Mesendoderm (in vitro differentiated cells): Measurements from ENCODE around the gene WASF1.
A peak's percentile ranks its signal among the peaks of the same experiment; 100 is the strongest.

Experiments
- DNase-seq: peaks from one replicate; pipeline ENCODE4 v3.0.0; 2013
- H2AK5ac ChIP-seq: 2 replicates; pipeline ENCODE4 v1.6.1; 2013; ENCODE audit warnings: low read length, inconsistent platforms
- H2BK120ac ChIP-seq: 2 replicates; pipeline ENCODE4 v1.6.1; 2013; ENCODE audit warnings: low read depth, mild to moderate bottlenecking, low read length, moderate library complexity, mixed read lengths
- H2BK15ac ChIP-seq: replicated peaks from 2 replicates; pipeline ENCODE4 v1.6.1; 2013; ENCODE audit warnings: low read depth, mild to moderate bottlenecking, moderate library complexity
- H2BK5ac ChIP-seq: 2 replicates; pipeline ENCODE4 v1.6.1; 2013; ENCODE audit warnings: low read length, inconsistent platforms
- H3K18ac ChIP-seq: 2 replicates; pipeline ENCODE4 v1.6.1; 2013; ENCODE audit warnings: mild to moderate bottlenecking, low read length, mixed read lengths
- H3K23ac ChIP-seq: one replicate; pipeline ENCODE4 v1.6.1; 2013; ENCODE audit warnings: low read length
- H3K27ac ChIP-seq: 2 replicates; pipeline ENCODE4 v1.5.1; 2013; ENCODE audit warnings: low read depth, mild to moderate bottlenecking, inconsistent platforms, low read length, moderate library complexity
- H3K27me3 ChIP-seq: 2 replicates; pipeline ENCODE4 v1.6.1; 2013; ENCODE audit warnings: low read length, control low read depth, mild to moderate bottlenecking, inconsistent platforms; ENCODE audit not compliant: insufficient read depth, poor library complexity
- H3K36me3 ChIP-seq: 2 replicates; pipeline ENCODE4 v1.6.1; 2013; ENCODE audit warnings: low read length, inconsistent platforms; ENCODE audit not compliant: control insufficient read depth, insufficient read depth
- H3K4ac ChIP-seq: one replicate; pipeline ENCODE4 v1.6.1; 2013; ENCODE audit warnings: low read depth, mild to moderate bottlenecking, low read length, moderate library complexity
- H3K4me1 ChIP-seq: 2 replicates; pipeline ENCODE4 v1.6.1; 2013; ENCODE audit warnings: low read depth, low read length, inconsistent platforms; ENCODE audit not compliant: control insufficient read depth
- H3K4me2 ChIP-seq: 2 replicates; pipeline ENCODE4 v1.6.1; 2013; ENCODE audit warnings: low read length
- H3K4me3 ChIP-seq: 2 replicates; pipeline ENCODE4 v1.5.1; 2013; ENCODE audit warnings: mild to moderate bottlenecking, low read length
- H3K56ac ChIP-seq: one replicate; pipeline ENCODE4 v1.6.1; 2013; ENCODE audit warnings: low read length
- H3K79me1 ChIP-seq: 2 replicates; pipeline ENCODE4 v1.6.1; 2013; ENCODE audit warnings: low read length, inconsistent platforms
- H3K79me2 ChIP-seq: 2 replicates; pipeline ENCODE4 v1.6.1; 2013; ENCODE audit warnings: mild to moderate bottlenecking, low read length; ENCODE audit not compliant: control insufficient read depth, insufficient read depth
- H3K9ac ChIP-seq: 2 replicates; pipeline ENCODE4 v1.6.1; 2013; ENCODE audit warnings: low read length, inconsistent platforms
- H4K5ac ChIP-seq: one replicate; pipeline ENCODE4 v1.6.1; 2013; ENCODE audit warnings: low read length
- H4K8ac ChIP-seq: one replicate; pipeline ENCODE4 v1.6.1; 2013; ENCODE audit warnings: low read depth, mild to moderate bottlenecking, control low read depth, low read length, moderate library complexity
- WGBS: extraction: QIAGEN DNeasy Blood & Tissue Kit; methylation state at CpG from one replicate; pipeline ENCODE4 v1.1.7; 2013; ENCODE audit warnings: low lambda C conversion rate, missing lambda C conversion rate; ENCODE audit not compliant: insufficient coverage; ENCODE audit errors: extremely low coverage; 5-methylcytosine and 5-hydroxymethylcytosine counted together

Gene WASF1

DNA sequence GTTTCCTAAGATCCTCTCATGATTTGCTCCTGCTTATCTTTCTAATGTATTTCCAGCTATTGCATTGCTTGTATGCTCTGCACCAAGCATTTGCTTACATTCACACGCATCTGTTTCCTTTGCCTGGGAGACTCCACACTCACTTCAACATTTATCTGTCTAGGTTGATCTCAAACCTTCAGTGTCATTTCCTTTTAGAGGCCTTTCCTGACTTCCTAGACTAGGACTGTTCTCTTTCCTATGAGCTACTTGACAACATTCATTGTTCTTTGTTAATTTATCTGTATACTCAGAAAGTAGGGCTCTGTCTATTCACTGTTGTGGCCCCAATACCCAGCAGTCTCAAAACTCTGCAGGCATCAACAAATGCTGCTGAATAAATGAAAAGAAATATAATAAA, 84.4 kb downstream of the WASF1 start:
- H2BK120ac ChIP-seq, result no peak overlapping the region

DNA sequence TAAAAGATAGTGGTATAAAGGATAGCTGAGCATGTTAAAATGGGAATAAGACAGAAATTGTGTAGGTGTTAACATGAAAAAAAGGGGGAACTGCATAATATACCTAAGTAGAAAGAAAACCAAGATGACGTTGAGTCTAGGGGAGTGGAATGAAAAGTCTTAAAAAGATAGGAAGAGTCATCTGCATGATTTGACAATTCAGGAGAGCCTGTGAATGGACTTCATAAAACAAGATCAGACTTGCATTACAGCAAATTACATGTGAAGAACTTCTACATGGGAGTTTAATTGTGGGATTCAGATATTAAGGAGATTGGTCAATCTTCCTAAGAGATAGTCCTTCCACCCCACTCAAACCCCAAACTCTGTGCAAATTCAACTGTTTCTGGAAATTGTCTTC, 85.5 kb downstream of the WASF1 start:
- H3K79me1 ChIP-seq, result no peaks in the 10 kb centered on the region
- DNase-seq, result no peak
- no peak overlapping the region for H4K8ac ChIP-seq
- no peak overlapping the region for H3K23ac ChIP-seq
- H3K56ac ChIP-seq, result no peak overlapping the region
- H3K36me3 ChIP-seq, result no peaks in the 10 kb centered on the region
- WGBS, result no CpG with 5 or more reads among the region's 1 CpG
- H2BK5ac ChIP-seq, result no peak overlapping the region
- no peak overlapping the region for H3K27ac ChIP-seq
- no peaks in the 10 kb centered on the region for H3K27me3 ChIP-seq
- no peak overlapping the region for H3K9ac ChIP-seq
- no peak overlapping the region for H3K4me2 ChIP-seq
- no peak overlapping the region for H2BK15ac ChIP-seq
- no peak overlapping the region for H3K4me3 ChIP-seq
- H3K4ac ChIP-seq, result no peak overlapping the region
- H3K18ac ChIP-seq, result no peak overlapping the region
- H2AK5ac ChIP-seq, result no peak overlapping the region
- H3K4me1 ChIP-seq, result no peaks in the 10 kb centered on the region
- no peaks in the 10 kb centered on the region for H3K79me2 ChIP-seq
- no peak overlapping the region for H2BK120ac ChIP-seq
- no peak overlapping the region for H4K5ac ChIP-seq

More for the DNA sequence above, 84.4 kb downstream of the WASF1 start:
- Histone ChIP-seq H3K9ac (no peak overlapping the region), H3K18ac (no peak overlapping the region), H3K4me2 (no peak overlapping the region), H3K23ac (no peak overlapping the region), H2BK15ac (no peak overlapping the region), H3K79me2 (no peaks in the 10 kb centered on the region), H3K27me3 (no peaks in the 10 kb centered on the region), H2BK5ac (no peak overlapping the region), H3K36me3 (no peaks in the 10 kb centered on the region), H3K56ac (no peak overlapping the region), H3K4me1 (no peaks in the 10 kb centered on the region), H3K27ac (no peak overlapping the region), H4K5ac (no peak overlapping the region), H4K8ac (no peak overlapping the region), H3K79me1 (no peaks in the 10 kb centered on the region), H2AK5ac (no peak overlapping the region), H3K4me3 (no peak overlapping the region), H3K4ac (no peak overlapping the region)
- WGBS, result no CpG with 5 or more reads among the region's 1 CpG
- no peak for DNase-seq

DNA sequence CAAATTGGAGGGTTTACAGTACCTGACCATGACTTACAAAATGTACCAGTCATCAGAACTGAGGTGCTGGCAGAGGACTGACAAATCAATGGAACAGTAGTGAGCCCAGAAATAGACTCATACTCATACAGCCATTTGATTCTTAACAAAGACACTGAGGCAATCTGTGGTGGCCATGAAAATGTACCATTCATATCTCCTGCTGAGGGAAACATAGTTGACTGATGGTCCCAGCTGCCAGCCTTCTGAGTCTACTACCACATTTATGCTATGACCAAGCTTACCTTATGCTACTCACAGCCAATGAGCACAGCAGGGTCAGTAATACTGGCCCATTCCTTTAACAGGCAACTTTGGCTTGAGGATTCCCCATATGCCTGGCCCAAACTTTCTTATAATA, 88.6 kb downstream of the WASF1 start:
- Histone ChIP-seq H3K9ac (no peak overlapping the region), H2BK5ac (no peak overlapping the region), H3K27me3 (no peaks in the 10 kb centered on the region), H4K5ac (no peak overlapping the region), H3K4me3 (no peak overlapping the region), H3K79me1 (no peaks in the 10 kb centered on the region), H2BK15ac (no peak overlapping the region), H3K56ac (no peak overlapping the region), H4K8ac (no peak overlapping the region), H3K23ac (no peak overlapping the region), H3K79me2 (no peaks in the 10 kb centered on the region), H2BK120ac (no peak overlapping the region), H3K18ac (no peak overlapping the region), H3K4ac (no peak overlapping the region), H3K4me2 (no peak overlapping the region), H2AK5ac (no peak overlapping the region), H3K4me1 (no peaks in the 10 kb centered on the region), H3K36me3 (no peaks in the 10 kb centered on the region), H3K27ac (no peak overlapping the region)
- no peak for DNase-seq

DNA sequence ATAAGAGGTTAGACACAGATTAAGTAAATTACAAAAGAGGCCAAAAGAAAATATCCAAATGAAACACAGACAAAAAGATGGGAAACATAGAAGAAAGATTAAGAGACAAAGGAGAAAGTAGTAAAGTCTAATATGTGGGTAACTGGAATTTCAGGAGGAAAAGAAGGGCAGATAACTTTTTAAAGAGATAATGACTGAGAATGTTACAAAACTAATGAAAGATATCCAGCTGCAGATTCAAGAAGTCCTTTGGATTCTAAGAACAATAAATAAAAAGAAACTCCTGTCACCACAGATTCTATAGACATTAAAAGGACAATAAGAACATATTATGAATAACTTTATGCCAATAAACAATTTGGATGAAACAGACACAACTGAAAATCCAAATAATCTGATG, 90.1 kb downstream of the WASF1 start:
- H3K79me2 ChIP-seq, result no peaks in the 10 kb centered on the region
- H3K27me3 ChIP-seq, result no peaks in the 10 kb centered on the region
- no peak overlapping the region for H4K5ac ChIP-seq
- H3K9ac ChIP-seq, result no peak overlapping the region
- no peaks in the 10 kb centered on the region for H3K4me1 ChIP-seq
- H3K18ac ChIP-seq, result no peak overlapping the region
- no peak overlapping the region for H3K4me3 ChIP-seq
- no peak overlapping the region for H2BK120ac ChIP-seq
- H3K79me1 ChIP-seq, result no peaks in the 10 kb centered on the region
- no peak overlapping the region for H3K56ac ChIP-seq
- no peak overlapping the region for H3K23ac ChIP-seq
- no peaks in the 10 kb centered on the region for H3K36me3 ChIP-seq
- no peak overlapping the region for H4K8ac ChIP-seq
- no peak overlapping the region for H3K27ac ChIP-seq
- no peak overlapping the region for H2BK15ac ChIP-seq
- no peak overlapping the region for H3K4me2 ChIP-seq
- H3K4ac ChIP-seq, result no peak overlapping the region
- no peak overlapping the region for H2AK5ac ChIP-seq
- no peak for DNase-seq
- no peak overlapping the region for H2BK5ac ChIP-seq

DNA sequence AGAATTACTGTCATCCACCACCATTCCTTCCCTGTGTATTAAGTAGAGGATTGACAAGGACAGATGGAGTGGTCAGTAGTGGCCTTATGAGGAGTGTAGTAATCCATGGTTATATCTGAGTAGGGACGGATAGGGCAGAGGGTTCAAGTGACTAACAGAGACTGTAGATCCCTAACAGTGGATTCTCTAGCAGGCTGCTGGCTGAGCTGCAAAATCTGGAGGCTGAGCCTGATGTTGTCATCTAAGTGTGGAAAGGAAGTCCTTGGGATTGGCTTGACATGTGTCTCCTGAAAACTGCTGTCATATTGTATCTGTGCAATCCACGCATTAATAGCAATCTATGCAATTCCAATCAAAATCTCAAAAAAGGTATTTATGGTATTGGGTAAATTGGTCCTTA, 94.2 kb downstream of the WASF1 start:
- Histone ChIP-seq H2BK5ac (no peak overlapping the region), H3K4me2 (no peak overlapping the region), H3K27ac (no peak overlapping the region), H4K5ac (no peak overlapping the region), H3K79me1 (no peaks in the 10 kb centered on the region), H3K4me1 (no peaks in the 10 kb centered on the region), H2BK15ac (no peak overlapping the region), H3K36me3 (no peaks in the 10 kb centered on the region), H3K56ac (no peak overlapping the region), H3K9ac (no peak overlapping the region), H2AK5ac (no peak overlapping the region), H3K27me3 (no peaks in the 10 kb centered on the region), H4K8ac (no peak overlapping the region), H3K79me2 (no peaks in the 10 kb centered on the region), H3K4me3 (no peak overlapping the region), H3K4ac (no peak overlapping the region), H3K23ac (no peak overlapping the region), H3K18ac (no peak overlapping the region), H2BK120ac (no peak overlapping the region)
- DNase-seq, result no peak
- no CpG with 5 or more reads among the region's 2 CpGs for WGBS

DNA sequence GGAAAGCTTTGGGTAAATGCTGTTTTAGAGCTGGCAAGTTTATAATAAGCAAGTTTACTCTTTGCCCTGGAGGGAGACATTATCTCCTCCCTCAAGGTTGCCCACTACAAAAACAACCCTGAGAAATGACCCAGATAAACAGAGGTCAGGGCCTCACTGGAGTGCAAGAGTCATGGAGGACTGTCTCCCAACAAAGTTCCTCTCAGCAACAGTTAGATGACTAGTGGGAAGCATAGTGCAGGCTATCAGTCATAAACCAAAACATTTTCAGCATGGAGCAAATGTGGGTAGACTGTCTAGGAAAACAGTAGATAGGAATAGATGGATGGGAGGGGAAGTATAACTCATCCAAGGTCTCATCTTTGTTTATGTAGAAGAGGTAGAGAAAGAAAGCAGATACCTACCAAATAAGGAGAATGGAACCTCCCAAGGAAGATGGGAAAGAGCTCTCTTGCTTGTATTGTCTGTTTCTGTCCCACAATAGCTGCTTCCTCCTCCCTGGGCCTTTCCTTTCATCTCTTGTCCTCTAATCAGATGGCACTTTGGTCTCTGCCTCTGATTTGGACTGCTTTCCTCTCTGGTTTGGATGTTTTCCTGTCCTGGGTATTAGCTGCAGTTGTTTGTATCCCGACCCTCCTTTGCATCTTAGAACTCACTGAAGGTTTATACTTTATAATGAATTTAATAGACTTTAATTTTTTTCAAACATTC, 95.4 kb downstream of the WASF1 start:
- no peak overlapping the region for H3K4me2 ChIP-seq
- peak; percentile 18 for DNase-seq

More for the DNA sequence above, 95.4 kb downstream of the WASF1 start:
- Histone ChIP-seq H4K5ac (no peak overlapping the region), H3K79me2 (no peaks in the 10 kb centered on the region), H3K27me3 (no peaks in the 10 kb centered on the region), H4K8ac (no peak overlapping the region), H3K56ac (no peak overlapping the region), H3K79me1 (no peaks in the 10 kb centered on the region), H2BK15ac (no peak overlapping the region), H3K4me3 (no peak overlapping the region), H2BK120ac (no peak overlapping the region), H3K27ac (no peak overlapping the region), H3K36me3 (no peaks in the 10 kb centered on the region), H2AK5ac (no peak overlapping the region), H3K4ac (no peak overlapping the region), H2BK5ac (no peak overlapping the region), H3K4me1 (no peaks in the 10 kb centered on the region), H3K9ac (no peak overlapping the region), H3K23ac (no peak overlapping the region), H3K18ac (no peak overlapping the region)
- WGBS, result no CpG with 5 or more reads among the region's 1 CpG
